Thoracic aorta (tissue), 2 donors: ENCODE data around the gene LRRC49. TPM values are rescaled to one million over a fixed set of nuclear protein-coding genes. Genes with fewer than 3 reads are reported as not detected.

ENCODE experiments used
- ATAC-seq: fragments of 150-250 bp; one replicate; pipeline ENCODE4 v1.8.0; 2017; ENCODE audit warnings: low read depth; ENCODE audit not compliant: insufficient number of reproducible peaks, low FRiP score
- DNase-seq: peaks from one replicate; pipeline ENCODE4 v3.0.0-alpha.2; 2020; ENCODE audit warnings: low spot score
- H3K27ac ChIP-seq, 2 donors: fragments of 200-600 bp; sonication (generic); 1 replicate in 1 of 2; 2 replicates in 1 of 2; pipeline ENCODE4 v1.5.1; 2016; ENCODE audit warnings: mild to moderate bottlenecking in 2 of 2, moderate library complexity in 2 of 2
- H3K27me3 ChIP-seq: fragments of 200-600 bp; sonication (generic); replicated peaks from 2 replicates; pipeline ENCODE4 v1.6.0; 2016; ENCODE audit warnings: mild to moderate bottlenecking; ENCODE audit not compliant: insufficient read depth
- H3K36me3 ChIP-seq: fragments of 200-600 bp; sonication (generic); one replicate; pipeline ENCODE4 v1.5.1; 2016
- H3K4me1 ChIP-seq, 2 donors: fragments of 200-600 bp; sonication (generic); 1 replicate in 1 of 2; 2 replicates in 1 of 2; pipeline versions ENCODE4 v1.5.1 to v1.6.0; 2016; ENCODE audit warnings: low read depth in 2 of 2, mild to moderate bottlenecking in 1 of 2; ENCODE audit not compliant: control insufficient read depth in 1 of 2
- H3K4me3 ChIP-seq: fragments of 200-600 bp; sonication (generic); 2 replicates; pipeline ENCODE4 v1.5.1; 2016; ENCODE audit warnings: mild to moderate bottlenecking
- H3K9me3 ChIP-seq: fragments of 200-600 bp; sonication (generic); 2 replicates; pipeline ENCODE4 v1.5.1; 2016
- CTCF ChIP-seq: fragments of 200-600 bp; sonication (generic); IDR thresholded peaks from one replicate; pipeline ENCODE4 v1.5.1; 2019; ENCODE audit warnings: antibody characterized with exemption
- total RNA-seq, 2 donors: library from RNA; depleted of rRNA; stranded (reverse); fragments of >200 nt; gene quantifications; one replicate each; pipeline versions ENCODE4 v1.1.0 to v1.2.3, GENCODE V29; 2016

Gene LRRC49
- total RNA-seq, 2 donors from 2014 or later: 8.9 to 9.4 TPM

DNA sequence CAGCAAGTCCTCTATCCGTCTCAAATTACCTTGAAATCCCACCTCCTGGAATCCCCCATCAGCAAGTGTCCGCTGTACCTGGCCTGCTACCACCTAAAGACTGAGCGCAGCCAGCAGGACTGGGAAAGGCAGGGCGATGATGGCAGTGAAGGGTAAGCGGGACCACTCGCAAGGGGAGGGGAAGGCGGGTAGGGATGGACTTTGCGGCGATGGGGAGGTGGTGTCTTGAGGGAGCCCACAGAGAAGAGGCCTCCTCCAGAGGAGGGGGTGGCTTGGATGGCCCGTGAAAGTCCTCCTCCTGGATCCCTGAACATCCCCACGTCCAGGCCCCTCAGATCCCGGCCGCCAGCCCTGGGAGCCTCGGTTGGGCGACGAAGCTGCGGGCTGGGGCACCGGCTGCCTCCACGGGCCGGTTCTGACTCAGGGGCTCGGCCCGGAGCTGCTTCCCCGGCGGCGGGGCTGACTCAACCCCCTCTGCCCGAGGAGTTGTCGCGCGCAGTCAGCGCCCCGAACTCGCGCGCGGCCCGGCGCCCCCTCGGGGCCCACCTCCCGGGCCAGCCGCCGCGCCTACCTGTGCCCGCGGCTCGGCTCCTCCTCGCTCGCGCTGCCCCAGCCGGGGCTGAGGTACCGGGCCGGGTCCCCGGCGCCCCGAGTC, 39.2 kb upstream of the LRRC49 start:
- no peak for TF ChIP-seq CTCF
- peak overlapping the region; percentile 93 to 98 for H3K27ac ChIP-seq
- DNase-seq (no peak), ATAC-seq (no peak)
- H3K4me1 ChIP-seq: peaks cover 12 to 55% of the 10 kb centered on the region in 2 donors
- H3K27me3 ChIP-seq: no peaks in the 10 kb centered on the region
- peak overlapping the region; percentile 85 for H3K4me3 ChIP-seq
- no peaks in the 10 kb centered on the region for H3K9me3 ChIP-seq
- H3K36me3 ChIP-seq: peaks cover 4% of the 10 kb centered on the region

- peak; percentile 48 for ATAC-seq
- Histone ChIP-seq H3K4me3 (peak within 1 kb of the TSS; percentile 85), H3K27ac (peak within 1 kb of the TSS; percentile 93 to 98), H3K27me3 (no peaks in the 10 kb centered on the region), H3K36me3 (peaks cover 4% of the 10 kb centered on the region), H3K9me3 (no peaks in the 10 kb centered on the region), H3K4me1 (peaks cover 12 to 62% of the 10 kb centered on the region in 2 donors)
- DNase-seq: no peak
- TF ChIP-seq CTCF: no peak
Measured at GRCh38 chr15:70853973-70854665, 38.5 kb upstream of the LRRC49 start, which contains the start of gene LARP6. Gene LARP6, minus strand, starts transcription at chr15:70854157. Its CDS starts 69 bp downstream, at chr15:70854088.

DNA sequence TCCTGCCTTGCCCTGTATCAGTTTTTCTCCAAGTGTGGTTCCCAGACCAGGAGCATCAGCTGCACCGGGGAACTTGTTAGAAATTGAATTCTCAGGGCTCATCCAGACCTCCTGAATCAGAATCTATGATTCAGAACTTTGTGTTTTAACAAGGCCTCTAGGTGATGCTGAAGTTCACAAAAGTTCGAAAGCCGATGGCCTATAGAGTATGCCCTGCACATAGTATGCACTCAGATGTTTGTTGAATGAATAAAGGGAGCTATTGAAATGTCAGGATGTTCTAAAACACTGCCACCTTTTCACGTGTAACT, 38.0 kb upstream of the LRRC49 start:
- no peaks in the 10 kb centered on the region for H3K27me3 ChIP-seq
- H3K27ac ChIP-seq: peak overlapping the region; percentile 93 to 98
- H3K9me3 ChIP-seq: no peaks in the 10 kb centered on the region
- peaks cover 4% of the 10 kb centered on the region for H3K36me3 ChIP-seq
- peak overlapping the region; percentile 85 for H3K4me3 ChIP-seq
- TF ChIP-seq CTCF: no peak
- peaks cover 9 to 64% of the 10 kb centered on the region in 2 donors for H3K4me1 ChIP-seq
- DNase-seq: no peak
- ATAC-seq: no peak

DNA sequence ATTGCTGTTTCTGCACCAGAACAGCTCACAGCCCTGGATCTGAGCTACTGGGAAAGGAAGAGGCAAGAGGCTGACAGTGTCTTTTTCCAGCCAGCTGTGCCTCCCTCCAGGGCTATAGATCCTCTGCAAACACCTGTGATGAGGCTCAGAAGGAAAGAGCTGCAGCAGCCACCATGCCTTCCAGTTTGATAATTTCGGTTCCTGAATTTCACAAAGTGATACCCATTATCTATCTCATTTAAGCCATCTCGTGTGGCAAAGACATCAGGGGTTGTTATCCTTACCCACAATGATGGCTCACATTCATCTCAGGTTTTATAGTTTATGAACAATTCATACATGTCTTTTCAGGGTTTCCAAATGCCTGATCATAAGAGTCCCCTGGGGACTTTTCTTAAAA, 36.9 kb upstream of the LRRC49 start:
- ATAC-seq (no peak), DNase-seq (no peak)
- Histone ChIP-seq H3K36me3 (peaks cover 4% of the 10 kb centered on the region), H3K9me3 (no peaks in the 10 kb centered on the region), H3K4me3 (no peak overlapping the region), H3K4me1 (peaks cover 9 to 64% of the 10 kb centered on the region in 2 donors), H3K27me3 (no peaks in the 10 kb centered on the region), H3K27ac (peak overlapping the region; percentile 93 to 98)
- no peak for TF ChIP-seq CTCF

GRCh38 chr15:70856177-70856883, 36.3 kb upstream of the LRRC49 start:
- H3K27ac ChIP-seq: peak overlapping the region; percentile 65 to 98
- no peaks in the 10 kb centered on the region for H3K27me3 ChIP-seq
- TF ChIP-seq CTCF: no peak
- ATAC-seq: no peak
- peaks cover 4% of the 10 kb centered on the region for H3K36me3 ChIP-seq
- no peak overlapping the region for H3K4me3 ChIP-seq
- no peak for DNase-seq
- peaks cover 9 to 64% of the 10 kb centered on the region in 2 donors for H3K4me1 ChIP-seq
- H3K9me3 ChIP-seq: no peaks in the 10 kb centered on the region
